GM19468 (cell line): ENCODE results near the gene LRRC7.
"Not testable (repeated sequence)": the region's sequence is repeated elsewhere in the genome, so short reads cannot be mapped to it uniquely, and the experiment has no call there.

ENCODE experiments used
- ATAC-seq: cut with Tn5 transposase; IDR thresholded peaks from one replicate; pipeline ENCODE4 v1.9.1; 2021; ENCODE audit warnings: mild to moderate bottlenecking, moderate library complexity, moderate number of reproducible peaks; ENCODE audit not compliant: unreplicated experiment; ENCODE audit errors: extremely low read depth

The LRRC7 gene

DNA sequence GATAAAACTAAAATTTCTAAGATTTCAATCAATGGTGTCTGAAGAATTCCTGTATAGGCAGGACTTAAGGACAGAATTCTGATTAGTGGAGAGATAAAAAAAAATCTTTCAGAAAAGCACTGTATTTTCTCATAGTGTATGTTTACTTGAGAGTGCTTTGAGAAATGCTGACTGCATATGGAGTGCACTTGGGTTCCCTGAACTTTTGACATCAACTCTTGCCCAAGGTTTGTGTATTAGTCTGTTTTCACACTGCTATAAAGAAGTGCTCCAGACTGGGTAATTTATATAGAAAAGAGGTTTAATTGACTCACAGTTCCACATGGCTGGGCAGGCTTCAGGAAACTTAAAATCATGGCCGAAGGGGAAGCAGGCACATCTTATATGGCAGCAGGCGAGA, 362.7 kb downstream of the LRRC7 start:
- ATAC-seq: no peak

DNA sequence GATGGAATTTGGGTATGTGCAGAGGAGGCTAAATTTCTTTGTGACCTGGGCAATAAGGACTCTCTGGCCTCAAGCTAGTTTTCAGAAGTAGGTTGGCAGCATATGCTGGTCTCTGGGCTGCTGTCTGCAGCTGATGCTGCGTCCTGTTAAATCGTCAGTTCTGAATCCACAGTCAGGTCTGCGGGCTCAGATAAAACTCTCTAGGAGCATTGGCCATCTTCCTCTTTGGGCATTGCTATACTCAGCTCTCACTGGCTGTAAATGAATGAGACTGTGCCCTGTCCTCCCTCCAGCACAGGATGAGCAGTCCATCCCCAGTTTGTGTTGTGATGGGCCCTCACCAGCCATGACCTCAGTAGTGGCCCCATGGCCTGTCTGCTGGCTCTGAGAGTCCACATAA, 365.0 kb downstream of the LRRC7 start:
- no peak for ATAC-seq

DNA sequence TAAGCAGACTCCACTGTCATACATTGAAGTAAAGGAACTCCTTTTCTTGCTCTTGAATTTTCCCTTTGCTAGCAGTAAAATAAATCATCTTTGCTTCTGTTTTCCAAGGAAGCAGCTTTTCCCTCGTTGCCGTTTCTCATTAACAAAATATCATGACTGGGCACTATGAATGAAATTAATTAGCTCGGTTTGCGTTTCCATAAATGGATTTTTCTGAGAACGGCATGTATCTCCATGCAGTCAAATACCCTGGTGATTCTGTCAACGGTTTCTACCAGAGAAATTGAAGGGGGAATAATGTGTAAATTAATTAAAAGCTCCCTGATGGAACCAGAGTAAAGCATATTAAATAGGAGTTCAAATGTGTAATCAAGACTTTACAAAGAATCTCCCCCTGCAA, 372.5 kb downstream of the LRRC7 start:
- no peak for ATAC-seq

DNA sequence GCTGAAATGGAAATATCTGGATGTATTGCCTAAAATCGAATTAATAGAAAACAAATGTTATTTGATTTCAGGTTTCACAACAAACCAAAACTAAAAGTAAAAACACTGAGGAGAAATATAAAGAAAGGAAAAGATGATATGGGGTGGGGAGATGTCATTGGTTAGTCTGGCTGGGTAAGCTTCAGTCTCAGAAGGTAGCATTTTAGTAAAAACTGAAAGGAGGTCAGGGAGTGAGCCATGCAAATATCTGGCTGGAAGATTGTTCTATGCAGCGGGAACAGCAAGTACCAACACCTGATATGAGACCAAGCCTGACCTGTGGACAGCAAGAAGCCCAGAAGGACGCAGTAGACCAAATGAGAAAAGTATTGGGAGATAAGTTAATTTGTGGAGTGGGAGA, 373.1 kb downstream of the LRRC7 start:
- no peak for ATAC-seq

DNA sequence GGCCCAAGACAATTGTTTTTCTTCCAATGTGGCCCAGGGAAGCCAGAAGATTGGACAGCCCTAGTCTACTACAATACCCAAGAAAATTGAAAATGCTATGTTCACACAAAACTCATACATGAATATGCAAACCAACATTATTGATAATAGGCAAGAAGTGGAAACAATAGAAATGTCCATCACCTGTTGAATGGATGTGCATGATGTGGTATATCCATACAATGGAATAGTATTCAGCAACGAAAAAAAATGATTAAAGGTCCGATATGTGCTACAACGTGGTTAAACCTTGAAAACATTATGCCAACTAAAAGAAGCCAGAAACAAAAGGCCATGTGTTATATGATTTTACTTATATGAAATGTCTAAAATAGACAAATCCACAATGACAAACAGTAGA, 375.3 kb downstream of the LRRC7 start:
- ATAC-seq: no peak

GRCh38 chr1:69946935-69947334, 379.2 kb downstream of the LRRC7 start:
- ATAC-seq: no peak

- no peak for ATAC-seq
Measured at GRCh38 chr1:69947837-69948236, 380.1 kb downstream of the LRRC7 start.

- ATAC-seq: no peak
Measured at GRCh38 chr1:69952676-69953075, 385.0 kb downstream of the LRRC7 start.

DNA sequence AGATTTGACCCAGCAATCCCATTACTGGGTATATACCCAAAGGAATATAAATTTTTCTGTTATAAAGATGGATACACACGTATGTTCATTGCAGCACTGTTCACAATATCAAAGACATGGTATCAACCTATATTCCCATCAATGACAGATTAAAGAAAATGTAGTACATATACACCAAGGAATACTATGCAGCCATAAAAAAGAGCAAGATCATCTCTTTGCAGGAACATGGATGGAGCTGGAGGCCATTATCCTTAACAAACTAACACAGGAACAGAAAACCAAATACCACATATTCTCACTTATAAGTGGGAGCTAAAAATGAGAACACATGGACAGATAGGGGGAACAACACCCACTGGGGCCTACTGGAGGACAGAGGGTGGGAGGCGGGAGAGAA, 394.7 kb downstream of the LRRC7 start:
- ATAC-seq: not testable (repeated sequence)

- ATAC-seq: no peak
Measured at GRCh38 chr1:69967245-69967766, 399.6 kb downstream of the LRRC7 start.

DNA sequence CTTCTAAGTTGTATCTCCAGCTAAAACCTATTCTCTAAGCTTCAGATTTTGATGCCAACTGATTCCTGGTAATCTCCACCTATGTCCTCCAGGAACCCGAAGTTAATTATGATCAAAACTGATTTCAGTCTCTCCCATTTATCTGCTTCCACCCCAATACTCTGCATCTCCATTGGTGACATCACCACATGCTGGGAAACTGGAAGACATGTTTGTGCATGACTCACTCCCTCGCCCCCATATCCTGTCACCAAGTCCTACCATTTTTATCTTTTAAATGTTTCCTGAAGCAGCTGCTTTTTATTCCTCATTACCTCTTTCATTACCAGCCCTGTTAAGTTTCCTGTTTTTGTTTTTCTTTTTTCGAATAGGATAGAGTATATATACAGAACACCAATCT, 409.2 kb downstream of the LRRC7 start:
- no peak for ATAC-seq

DNA sequence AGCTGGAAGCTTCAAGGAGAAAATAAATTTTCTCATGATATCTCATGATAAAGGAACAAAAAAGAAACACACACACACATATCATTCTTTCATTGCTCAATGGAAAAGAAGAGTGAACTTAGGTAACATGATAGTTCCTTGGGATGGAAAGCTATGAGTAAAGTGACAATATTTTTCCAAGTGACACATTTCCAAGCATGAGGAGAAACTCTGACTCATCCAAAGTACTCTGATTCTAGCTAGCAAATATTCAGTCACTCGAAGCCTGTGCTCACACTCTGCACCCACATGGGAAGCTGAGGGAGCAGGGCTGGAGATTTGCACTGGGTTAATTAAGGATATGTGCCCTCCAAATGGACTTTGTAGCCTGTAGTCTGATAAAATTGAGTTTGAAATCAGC, 415.3 kb downstream of the LRRC7 start:
- no peak for ATAC-seq

GRCh38 chr1:69985376-69985775, 417.7 kb downstream of the LRRC7 start:
- no peak for ATAC-seq

DNA sequence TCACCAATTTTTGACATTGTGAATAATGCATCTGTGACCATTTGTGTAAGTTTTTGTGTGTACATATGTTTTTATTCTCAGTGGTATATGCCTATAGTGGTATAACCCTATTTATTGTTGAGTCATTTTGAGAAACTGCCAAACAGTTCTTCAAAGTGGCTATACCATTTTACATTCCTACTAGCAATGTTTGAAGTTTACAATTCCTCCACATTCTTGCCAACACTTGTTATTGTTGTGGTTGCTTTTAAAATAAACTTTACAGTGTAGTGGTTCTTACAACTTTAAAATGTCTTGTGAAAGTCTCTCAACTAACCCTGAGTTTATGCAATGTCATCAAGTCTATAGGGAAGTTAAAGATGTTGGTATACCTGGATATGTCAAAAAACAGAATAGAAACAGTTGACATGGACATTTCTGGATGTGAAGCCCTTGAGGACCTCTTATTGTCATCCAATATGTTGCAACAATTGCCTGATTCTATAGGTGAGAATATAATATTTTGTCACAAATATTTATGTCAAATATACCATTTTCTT, 418.2 kb downstream of the LRRC7 start:
- ATAC-seq: no peak

DNA sequence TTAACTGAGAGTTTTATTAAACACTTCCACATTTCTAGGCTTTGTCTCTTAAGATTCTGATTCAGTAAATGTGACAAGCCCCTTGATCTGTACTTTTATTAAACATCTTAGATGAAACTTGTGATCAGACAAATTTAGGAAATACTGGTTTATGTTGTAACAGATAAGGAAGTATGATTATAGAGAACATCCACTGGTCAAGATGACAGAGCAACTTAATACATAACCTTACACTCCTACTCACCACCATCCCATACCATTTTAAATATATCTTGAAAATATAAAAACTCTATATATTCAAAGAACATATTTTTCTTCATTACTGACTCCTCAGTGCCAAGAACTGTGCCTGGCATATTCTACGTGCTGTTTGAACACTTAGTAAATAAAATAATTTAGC, 420.2 kb downstream of the LRRC7 start:
- no peak for ATAC-seq

DNA sequence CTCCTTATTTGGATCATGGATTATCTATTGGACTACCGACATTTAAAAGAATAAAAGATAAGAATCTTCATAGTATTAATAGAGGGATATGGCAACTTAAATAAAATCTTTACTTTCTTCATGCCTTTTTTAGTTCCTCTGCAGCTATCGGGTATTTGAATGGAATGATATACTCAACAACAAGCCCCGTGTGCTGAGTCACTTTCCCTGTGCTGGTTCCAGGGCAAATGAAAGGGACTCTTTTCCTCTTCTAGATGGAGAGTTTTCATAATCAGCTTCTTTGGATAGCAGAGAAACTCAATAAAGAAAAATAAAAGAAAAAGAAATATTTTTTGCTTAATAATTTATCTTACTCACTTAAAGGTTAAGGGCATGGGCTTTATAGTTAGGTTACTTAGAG, 423.9 kb downstream of the LRRC7 start:
- ATAC-seq: no peak

- ATAC-seq: no peak
Measured at GRCh38 chr1:69992594-69992993, 424.9 kb downstream of the LRRC7 start.

DNA sequence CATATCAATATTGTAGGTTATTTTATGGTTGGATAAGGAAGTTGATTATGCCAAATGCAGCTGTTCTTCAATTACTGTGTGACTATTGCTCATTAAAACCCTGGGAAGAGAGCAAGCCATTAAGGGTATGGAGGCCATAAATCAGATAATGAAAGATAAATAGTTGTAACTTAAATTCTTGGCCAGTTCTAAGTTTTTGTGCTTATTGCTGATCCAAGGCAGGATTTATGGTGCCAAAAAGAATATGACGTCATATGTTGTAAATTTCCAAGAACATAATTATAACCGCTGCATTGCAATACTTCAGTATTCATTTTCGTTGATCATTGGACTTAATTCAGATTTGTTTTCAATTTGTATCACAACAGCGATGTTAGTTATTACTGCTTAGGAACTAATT, 426.1 kb downstream of the LRRC7 start:
- no peak for ATAC-seq

- ATAC-seq: no peak
Measured at GRCh38 chr1:69994241-69994640, 426.5 kb downstream of the LRRC7 start.

GRCh38 chr1:69998847-69999246, 431.1 kb downstream of the LRRC7 start:
- ATAC-seq: no peak

- no peak for ATAC-seq
Measured at GRCh38 chr1:70003211-70003908, 435.6 kb downstream of the LRRC7 start.

- ATAC-seq: no peak
Measured at GRCh38 chr1:70005386-70006034, 437.8 kb downstream of the LRRC7 start.
